HG02970 (cell line): Measurements from ENCODE around the gene ATP8A2.

Experiments
- ATAC-seq: cut with Tn5 transposase; IDR thresholded peaks from one replicate; pipeline ENCODE4 v1.9.1; 2021; ENCODE audit warnings: mild to moderate bottlenecking, moderate library complexity, moderate number of reproducible peaks; ENCODE audit not compliant: unreplicated experiment, low FRiP score

Gene ATP8A2

DNA sequence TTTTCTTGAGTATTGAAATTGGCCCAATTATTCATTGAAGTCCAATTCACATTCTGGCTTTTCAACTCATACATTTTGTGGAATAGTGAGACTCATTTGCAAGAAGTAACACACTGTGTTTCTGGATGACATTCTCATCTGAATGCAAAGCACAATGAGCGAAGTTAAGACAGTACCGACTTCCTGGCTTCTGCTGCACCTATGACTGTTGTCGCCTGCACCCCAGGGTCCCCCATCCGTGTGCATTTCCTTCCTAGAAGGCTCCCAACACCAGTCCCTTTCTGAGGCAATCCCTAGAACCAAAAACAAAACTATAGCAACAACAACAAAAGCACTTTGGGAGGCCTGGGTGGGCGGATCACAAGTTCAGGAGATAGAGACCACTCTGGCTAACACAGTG is 496.7 kb downstream of the ATP8A2 start:
- ATAC-seq = no peak

DNA sequence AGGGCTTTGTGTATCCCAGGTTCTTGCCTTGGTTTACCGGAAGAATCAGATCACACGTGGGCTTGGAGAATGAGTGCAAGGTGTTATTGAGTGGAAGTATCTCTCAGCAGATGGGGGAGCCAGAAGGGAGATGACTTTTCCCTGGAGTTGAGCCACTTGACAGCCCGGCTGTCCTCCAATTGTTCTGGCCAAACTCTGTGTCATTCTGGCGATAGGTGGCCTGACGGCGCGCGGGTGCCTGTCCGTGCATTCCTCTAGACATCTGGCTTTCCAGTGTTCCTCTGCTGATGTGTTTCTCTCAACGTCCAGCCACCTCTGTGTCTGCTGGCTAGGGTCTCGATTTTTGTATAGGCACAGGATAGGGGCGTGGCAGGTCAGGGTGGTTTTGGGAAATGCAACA is 498.2 kb downstream of the ATP8A2 start:
- ATAC-seq = no peak

DNA sequence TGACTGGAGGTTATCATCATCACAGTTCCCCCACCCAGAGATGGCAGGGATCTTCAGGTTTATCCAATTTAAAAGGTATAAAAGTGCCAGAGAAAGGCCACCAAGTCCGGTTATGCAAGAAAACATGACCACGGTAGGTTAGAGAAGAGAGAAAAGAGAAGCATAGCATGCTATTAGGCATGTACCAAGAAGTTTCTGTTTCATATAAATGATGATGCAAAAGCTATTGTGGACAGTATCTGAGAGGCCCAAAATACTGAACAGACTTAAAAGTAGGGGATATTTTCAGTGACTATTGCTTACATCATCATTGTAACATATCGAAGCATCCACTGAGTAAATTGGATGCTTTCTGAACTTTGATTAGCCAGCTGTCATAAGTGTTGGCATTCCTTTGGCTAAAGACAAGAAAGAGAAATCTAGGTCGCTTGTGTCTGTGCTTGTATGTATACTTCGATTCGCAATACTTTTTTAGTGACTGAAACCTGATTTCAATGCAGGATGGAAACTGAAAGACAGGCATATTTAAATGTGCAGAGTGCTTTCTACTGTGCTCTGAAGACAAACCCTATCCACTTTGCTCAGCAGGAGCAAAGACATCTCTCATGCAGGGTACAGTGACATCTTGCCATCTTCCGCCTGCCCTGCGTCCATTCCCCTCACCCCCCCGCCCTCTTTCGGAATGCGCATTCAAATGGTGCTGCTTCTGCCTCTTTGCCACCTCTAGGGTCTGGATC is 499.8 kb downstream of the ATP8A2 start:
- no peak for ATAC-seq

DNA sequence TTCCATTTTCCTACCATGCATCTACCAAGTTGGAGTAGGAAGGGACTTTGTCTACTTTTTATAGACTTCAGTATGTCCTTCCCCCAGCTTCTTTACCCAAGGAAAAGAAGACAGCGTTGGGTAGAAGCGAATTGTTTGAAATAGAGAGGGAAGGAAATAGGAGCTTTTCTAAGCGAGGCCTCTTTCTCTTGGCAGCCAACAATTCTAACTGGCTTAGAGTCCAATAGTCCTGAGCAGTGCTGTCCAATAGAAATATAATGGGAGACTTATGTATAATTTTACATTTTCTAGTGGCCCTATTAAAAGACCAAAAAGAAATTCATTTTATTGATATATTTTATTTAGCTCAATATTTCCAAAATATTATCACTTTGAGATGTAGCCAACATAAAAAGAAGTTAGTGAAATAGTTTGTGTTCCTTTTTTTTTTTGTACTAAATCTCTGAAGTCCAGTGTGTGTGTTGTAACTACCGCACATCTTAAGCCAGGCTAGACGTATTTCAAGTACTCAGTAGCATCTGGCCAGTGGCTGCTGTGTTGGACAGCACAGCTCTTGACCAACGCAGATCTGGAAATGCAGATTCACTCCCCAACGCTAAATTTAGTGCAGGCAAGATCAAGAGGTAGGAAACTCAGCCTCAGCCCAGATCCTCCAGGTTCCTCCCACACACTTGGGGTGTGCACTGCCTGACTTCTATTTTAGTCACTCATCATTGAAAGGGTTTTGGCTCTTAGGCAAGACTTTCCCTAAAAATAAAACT is 500.9 kb downstream of the ATP8A2 start:
- ATAC-seq = no peak

DNA sequence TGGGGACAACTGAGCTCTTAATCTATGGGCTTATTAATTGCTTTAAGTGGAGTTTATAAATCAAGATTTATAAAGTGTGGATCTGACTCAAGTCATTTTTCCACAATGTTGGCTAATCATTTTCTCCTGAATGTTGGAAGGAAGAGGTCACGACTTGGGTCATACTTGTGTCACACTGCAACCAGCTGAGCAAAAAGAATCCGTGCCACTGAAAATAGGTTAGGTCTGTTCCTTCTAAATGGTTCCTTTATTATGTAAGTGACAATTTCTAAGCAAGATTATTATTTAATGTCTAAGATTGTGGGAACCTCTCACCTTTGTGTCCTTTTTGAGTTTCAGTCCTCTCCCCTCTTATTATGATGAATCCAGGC is 501.5 kb downstream of the ATP8A2 start:
- ATAC-seq = no peak

DNA sequence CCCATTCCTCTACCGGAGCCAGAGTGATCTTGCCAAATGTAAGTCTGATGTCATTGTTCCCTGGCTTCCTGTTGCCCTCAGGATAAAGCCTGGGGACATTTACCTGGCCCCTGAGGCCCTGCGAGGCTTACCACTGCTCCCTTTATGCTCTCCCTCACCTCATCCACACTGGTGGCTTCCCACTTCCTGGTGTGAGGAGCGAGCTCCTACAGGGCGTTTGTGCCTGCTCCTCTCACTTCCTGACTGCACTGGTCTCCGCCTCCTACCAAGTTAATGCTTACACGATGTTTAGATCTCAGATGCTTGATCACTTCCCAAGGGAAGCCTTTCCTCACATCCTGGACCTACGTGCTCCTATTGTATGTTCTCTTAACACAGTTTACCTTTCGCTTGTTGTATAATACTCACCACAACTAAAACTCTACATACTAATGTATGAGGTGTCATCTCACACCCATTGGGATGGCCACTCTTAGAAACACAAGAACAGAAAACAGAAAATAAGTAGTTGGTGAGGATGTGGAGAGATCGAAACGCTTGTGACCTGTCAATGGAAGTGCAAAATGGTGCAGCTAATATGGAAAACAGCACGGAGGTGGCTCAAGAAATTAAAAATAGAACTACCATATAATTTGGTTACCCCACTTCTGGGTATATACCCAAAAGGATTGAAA is 502.4 kb downstream of the ATP8A2 start:
- ATAC-seq = no peak

DNA sequence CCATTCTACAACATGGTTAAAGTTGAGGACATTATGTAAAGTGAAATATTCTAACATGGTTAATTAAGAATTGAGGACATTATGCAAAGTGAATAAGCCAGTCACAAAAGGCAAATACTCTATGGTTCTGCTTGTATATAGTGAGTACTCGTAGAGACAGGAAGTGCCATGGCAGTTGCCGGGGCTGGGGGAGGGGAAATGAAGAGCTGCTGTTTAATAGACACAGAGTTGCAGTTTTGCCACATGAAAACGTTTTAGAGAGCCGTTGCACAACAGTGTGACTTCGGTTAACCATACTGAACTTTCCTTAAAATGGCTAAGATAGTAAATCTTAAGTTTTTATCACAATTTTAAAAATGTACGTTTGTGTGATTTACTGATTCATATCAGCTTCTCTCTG is 503.1 kb downstream of the ATP8A2 start:
- no peak for ATAC-seq

DNA sequence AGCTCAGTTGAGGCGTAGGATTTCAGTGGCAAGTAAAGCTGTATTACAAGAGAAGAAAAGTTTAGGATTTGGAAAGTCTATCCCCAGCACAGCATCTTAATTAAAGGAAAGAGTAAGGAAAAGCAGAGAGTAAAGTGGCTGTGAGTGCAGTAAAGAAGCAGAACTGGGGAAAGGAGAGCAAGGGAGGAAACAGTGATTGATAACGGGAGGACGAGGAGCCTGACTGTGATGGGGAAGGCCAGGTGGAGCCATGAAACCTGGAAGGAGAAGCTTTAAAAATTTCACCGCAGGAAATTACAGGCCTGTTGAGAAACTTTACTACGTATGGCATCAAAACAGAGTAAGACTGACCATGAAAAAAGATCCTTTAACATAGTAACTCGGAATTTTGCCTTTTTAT is 504.5 kb downstream of the ATP8A2 start:
- no peak for ATAC-seq

DNA sequence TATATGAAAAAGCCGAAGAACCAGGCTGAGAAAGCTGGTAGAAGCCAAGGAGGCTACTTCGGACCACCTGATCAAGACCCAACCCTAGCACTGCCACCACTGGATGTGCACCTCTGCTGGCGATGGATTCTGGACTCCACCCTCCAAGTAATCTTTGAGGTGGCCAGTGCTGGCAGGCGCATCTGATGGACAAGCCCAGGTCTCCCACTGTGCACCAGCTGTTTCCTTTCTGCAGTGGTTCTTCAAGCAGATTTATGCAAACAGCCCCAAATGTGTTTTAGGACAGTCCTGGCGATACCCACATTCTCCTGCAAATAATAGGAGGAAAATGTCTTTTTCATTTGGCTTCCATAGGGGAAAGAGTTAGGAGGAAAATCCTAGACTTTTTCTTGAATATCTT is 507.7 kb downstream of the ATP8A2 start:
- ATAC-seq = no peak

DNA sequence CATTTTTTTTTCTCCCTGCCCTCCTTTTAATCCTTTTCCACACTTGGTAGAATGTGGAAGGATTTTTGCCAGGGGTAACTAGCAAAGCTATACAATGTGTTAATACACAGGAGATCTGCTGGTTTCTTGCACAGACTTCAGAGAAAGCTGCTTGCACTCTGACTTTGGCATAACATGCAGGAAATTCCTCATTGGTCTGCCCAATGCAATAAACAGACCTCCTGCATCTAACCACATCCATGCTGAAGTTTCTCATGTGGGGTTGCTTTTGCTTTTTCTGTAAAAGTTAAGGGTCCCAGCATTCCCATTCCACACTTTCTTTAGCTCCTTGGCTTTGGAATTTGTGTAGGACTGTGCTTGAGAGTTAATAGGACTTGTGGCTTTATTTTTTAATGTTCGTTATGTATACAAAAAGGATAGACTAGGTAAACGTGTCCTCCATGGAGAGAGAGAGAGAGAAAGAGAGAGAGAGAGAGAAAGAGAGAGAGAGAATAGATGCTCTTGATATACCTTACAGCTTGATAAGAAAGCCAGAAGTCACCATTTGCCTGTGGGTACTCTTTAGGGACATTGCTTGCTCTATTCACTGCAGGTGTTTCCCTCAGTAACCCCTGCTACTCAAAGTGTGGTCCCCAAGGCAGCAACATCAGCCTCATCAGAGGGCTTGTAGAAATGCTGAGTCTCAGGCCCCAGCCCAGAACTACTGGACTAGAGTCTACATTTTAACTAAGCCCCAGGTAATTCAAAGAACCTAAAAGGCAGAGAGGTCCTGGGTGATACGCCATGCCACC is 509.6 kb downstream of the ATP8A2 start:
- no peak for ATAC-seq

DNA sequence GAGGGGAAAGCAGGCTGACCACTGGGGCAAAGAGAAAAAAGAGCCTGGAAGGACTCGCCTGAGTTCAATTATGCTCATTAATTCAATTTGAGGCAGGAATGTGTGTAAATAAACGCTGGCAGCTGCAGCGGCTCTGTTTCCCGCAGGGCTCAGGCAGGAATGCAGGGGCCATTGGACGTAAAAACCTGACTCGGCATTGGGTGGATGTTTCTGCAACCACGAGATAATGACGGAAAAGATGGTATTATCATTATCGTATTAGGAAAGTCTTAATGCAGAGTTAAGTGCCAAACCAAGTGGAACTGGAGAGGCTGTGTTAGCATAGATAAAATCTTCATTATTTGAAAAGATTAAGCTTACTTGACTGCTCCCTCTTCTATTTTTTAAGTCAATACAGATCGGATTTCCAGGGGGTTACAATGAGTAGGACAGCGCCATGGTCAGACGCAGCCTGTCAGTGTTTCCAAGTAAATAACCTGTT is 510.2 kb downstream of the ATP8A2 start:
- no peak for ATAC-seq

DNA sequence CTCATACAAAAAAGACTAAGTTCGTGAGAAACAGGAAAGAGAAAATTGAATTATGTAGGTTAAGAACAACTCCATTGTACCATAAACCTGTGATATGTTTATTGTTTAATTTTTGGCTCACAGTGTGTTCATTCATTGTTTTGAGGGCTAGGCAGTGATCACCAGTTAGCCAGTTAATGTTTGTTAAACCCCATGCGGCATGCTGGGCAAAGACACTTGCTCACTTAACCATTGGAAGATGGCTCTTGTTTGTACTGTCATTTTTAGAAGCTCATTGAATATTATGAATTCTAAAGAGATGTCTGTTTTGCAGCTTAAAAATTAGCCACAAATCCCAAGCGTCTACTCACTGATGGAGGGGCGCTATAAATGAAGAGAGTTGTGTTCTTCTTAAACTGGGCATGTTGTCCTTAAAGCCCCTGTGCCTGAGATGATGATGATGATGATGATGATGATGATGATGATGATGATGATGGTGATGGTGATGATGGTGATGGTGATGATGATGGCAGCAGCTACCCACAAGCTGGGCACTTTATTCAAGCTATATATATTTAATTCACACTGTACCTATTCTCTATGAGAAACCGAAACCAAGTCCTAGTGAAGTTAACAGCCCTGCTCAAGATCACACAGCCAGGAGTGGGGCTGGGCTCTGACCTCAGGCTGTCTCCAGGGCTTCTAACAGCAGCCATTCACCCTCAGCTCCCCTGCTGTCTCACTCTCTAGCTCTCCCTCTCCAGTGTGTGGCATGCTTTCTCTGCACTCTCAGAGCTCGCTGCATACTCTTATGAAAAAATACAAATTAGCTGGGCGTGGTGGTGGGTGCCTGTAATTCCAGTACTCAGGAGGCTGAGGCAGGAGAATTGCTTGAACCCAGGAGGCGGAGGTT is 510.9 kb downstream of the ATP8A2 start:
- ATAC-seq = no peak

DNA sequence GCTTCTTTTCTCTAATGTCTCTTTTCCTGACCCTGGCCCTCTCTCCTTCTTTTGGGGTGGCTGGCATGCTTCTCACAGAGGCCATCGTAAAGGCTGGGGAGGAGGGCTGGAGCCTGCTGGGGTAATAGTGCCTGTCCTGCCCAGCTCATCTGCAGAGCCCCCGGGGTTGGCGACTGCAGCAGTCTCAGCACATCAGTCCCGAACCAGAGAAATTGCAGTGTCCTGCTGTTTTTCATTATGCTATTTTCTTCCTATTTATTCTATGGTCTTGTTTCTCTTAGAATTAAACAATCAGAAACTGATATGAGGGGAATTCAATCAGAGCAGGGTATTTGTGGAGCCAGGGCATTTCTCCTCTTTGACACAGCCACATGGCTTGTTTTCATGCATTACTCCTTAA is 513.6 kb downstream of the ATP8A2 start:
- no peak for ATAC-seq

DNA sequence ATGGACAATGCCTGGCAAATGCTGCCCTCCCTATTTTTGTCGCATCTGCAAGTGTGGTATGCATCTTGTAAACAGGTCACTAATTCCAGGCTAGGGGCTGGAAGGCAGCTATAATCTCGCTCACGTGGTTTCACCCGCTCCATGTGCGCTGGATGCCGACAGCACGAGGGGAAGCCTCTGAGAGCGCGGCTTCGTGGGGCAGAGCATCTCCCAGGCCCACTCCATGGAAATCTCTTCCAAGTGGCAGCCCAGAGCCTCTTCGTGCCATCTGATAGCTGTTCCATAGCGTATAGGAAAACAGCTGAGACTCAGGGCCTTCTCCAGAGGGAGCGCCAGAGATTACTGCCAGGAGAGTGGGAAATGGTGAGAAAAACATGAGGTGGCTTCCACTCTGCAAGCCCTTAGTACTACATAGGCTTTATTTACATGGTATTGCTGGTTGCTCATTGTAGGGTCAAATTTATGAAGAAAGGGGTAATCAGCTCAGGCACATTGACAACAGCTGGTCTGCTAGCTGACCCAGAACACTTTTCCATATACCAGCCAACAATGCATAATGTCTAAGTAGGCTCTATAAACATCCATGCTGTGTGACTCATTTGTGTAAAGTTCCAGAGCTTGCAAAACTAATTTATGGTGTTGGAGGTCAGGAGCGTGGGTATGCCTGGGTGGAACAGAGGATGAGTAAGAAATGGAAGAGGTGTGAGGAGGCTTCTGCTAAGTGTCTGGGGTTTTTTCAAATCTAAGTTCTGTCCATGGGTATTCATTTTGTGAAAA is 514.9 kb downstream of the ATP8A2 start:
- no peak for ATAC-seq

DNA sequence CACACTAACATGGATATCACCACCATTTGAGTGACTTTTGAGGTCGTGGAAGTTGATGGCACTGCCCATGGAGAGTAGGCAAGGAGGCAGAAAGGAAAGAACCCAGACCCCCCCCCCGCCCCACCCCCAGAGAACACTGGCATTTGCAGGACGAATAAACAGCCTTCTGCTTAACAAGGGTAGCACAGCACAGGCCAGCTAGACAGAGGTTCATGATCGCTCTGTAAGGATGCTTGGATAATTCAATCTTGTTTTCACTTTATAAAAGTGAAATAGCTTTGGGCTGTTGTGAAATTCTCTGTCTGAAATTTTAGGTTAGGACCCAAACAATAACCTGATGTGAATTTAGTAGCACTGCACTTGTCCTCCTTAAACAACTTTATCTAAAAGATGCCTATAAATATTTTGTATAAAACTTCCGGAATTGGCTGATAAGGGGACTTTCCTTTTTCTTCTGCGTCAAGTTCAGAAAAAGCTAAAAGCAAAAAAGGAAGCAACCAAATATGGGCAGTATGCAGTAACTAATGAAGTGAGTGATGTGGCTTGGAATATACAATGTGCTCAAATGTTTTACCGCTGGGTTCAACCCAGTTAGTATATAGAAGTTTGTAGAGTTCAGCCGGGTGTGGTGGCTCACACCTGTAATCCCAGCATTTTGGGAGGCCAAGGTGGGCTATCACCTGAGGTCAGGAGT is 516.3 kb downstream of the ATP8A2 start:
- ATAC-seq = no peak

DNA sequence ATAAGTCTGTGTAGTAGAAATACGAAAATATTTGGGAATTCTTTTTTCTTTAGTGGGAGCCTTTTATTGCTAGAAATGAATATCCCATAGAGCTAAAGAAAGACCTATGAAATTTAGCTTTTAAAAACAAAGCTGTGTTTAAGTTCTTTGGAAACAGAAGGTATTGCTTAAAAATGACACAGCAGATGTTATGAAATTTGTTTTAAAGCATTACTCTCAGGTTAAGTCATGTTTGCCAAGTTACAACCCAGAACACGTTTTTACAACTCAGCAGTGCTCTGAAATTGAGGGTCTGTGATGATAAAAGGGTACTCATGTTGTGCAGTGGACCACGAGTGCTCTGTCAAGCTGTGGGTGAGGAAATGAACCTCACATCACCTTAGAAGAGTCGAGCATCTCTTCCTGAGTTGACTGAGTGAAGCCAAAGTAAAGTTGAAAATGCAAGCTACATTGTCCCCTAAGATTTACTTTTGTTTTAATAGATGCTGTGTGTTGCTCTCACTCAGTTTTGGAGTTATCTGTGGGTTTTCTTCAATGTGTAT is 519.0 kb downstream of the ATP8A2 start:
- ATAC-seq = no peak

DNA sequence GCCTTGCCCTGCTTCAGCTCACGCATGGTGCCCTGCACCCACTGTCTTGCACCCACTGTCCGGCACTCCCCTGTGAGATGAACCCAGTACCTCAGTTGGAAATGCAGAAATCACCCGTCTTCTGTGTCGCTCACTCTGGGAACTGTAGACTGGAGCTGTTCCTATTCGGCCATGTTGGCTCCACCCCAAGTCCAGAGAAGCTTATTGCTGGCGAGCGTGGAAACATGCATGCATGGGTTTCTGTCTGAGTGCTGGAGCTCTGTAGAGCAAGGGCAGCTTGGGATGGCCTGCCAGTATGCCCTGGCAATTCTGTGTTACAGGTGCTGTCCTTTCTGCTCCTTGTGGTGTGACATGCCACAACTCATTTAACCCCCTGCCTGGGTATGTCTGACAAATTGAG is 527.2 kb downstream of the ATP8A2 start:
- no peak for ATAC-seq

DNA sequence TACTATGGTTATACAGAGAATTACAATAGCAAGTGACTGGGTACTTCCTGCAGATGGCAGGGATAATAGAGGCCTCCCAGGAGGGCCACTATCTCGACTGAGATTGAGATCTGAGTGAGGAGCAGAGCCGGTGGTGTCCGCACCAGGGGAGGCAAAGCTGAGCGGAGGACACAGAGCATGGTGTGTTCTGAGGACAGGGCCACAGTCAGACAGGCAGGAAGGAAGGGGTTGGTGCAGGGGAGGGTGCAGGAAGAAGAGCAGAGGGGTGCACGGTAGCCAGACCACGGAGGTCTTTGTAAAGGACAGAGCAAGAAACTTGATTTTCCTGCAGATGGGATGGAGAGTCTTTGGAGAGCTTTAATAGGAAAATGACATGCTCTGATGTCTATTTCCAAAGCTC is 527.7 kb downstream of the ATP8A2 start:
- no peak for ATAC-seq
